K562 (cell line): ENCODE results near the gene HIVEP3. TPM values are rescaled to one million over a fixed set of nuclear protein-coding genes. Genes with fewer than 3 reads are reported as not detected.

Source experiments
- CC2D1A ChIP-seq: fragments of 450-650 bp; IDR thresholded peaks from 2 replicates; pipeline ENCODE4 v1.6.1; 2017; ENCODE audit warnings: mild to moderate bottlenecking
- CHD7 ChIP-seq: fragments of 200-600 bp; sonication (generic); IDR thresholded peaks from one replicate; pipeline ENCODE4 v1.6.1; 2012; ENCODE audit warnings: mild to moderate bottlenecking, low read depth, low read length, inconsistent platforms
- EGR1 ChIP-seq: fragments of 450-650 bp; conservative IDR thresholded peaks from 2 replicates; pipeline ENCODE4 v1.6.1; 2017; ENCODE audit warnings: mild to moderate bottlenecking
- MCM3 ChIP-seq: fragments of 450-650 bp; IDR thresholded peaks from 2 replicates; pipeline ENCODE4 v1.6.1; 2016
- MLX ChIP-seq, 2 experiments: fragments of 450-650 bp in 1 of 2; sonication (generic) in 1 of 2; formaldehyde crosslinking; conservative IDR thresholded peaks; 2 replicates each; pipeline versions ENCODE4 v1.4.0 to v1.8.1; 2020 to 2022; ENCODE audit warnings: mild to moderate bottlenecking in 1 of 2, missing genetic modification reagents in 1 of 2
- SPI1 ChIP-seq: IDR thresholded peaks from 2 replicates; pipeline ENCODE4 v1.6.1; 2011; ENCODE audit warnings: low read depth, low read length, control low read depth, borderline replicate concordance
- THAP12 ChIP-seq: fragments of 250-450 bp; sonication (Bioruptor Pico); IDR thresholded peaks from 2 replicates; pipeline ENCODE4 v1.9.0; 2021; ENCODE audit warnings: mild to moderate bottlenecking, inconsistent platforms
- USF1 ChIP-seq: sonication (generic); formaldehyde crosslinking; IDR thresholded peaks from 2 replicates; pipeline ENCODE4 v1.9.0; 2022; ENCODE audit warnings: mild to moderate bottlenecking, missing genetic modification reagents
- YBX1 ChIP-seq: fragments of 450-650 bp; IDR thresholded peaks from 2 replicates; pipeline ENCODE4 v1.7.1; 2016; ENCODE audit warnings: mild to moderate bottlenecking
- ZKSCAN8 ChIP-seq: fragments of 200-800 bp; sonication (Bioruptor generic); IDR thresholded peaks from 2 replicates; pipeline ENCODE4 v1.6.1; 2016; ENCODE audit warnings: missing genetic modification characterization, missing compliant biosample characterization
- ZNF511 ChIP-seq: sonication (generic); formaldehyde crosslinking; IDR thresholded peaks from 2 replicates; pipeline ENCODE4 v1.8.0; 2022; ENCODE audit warnings: mild to moderate bottlenecking, missing genetic modification reagents
- ZNF766 ChIP-seq: fragments of 200-800 bp; sonication (Bioruptor generic); conservative IDR thresholded peaks from 2 replicates; pipeline ENCODE4 v1.6.1; 2016; ENCODE audit warnings: missing genetic modification characterization, missing compliant biosample characterization
- ZSCAN32 ChIP-seq: fragments of 450-650 bp; formaldehyde crosslinking; IDR thresholded peaks from 2 replicates; pipeline ENCODE4 v1.4.0; 2020; ENCODE audit warnings: mild to moderate bottlenecking, moderate library complexity
- polyA plus RNA-seq, 8 experiments: library from polyadenylated mRNA; depleted of rRNA in 4 of 8; stranded (reverse) in 5 of 8; unstranded in 3 of 8; fragments of >200 nt; fragmentation: Nextera tagmentation in 2 of 8; fragmentation: Illumina TruSeq in 1 of 8; extraction: Ambion mirVana in 2 of 8; extraction: Trizol in 1 of 8; gene quantifications; 2 replicates each; pipeline versions ENCODE4 v1.2.1 to v1.2.3, GENCODE V29; 2011 to 2014; ENCODE audit warnings: inconsistent platforms in 1 of 8, missing spikeins in 1 of 8
- total RNA-seq, 7 experiments: library from RNA; depleted of rRNA in 6 of 7; stranded (reverse); fragments of >200 nt in 6 of 7; fragmentation: Illumina TruSeq in 2 of 7; extraction: Trizol in 2 of 7; gene quantifications; 2 replicates each; pipeline versions ENCODE4 v1.2.1 to v1.2.3, GENCODE V29; 2011 to 2021; ENCODE audit warnings: low replicate concordance in 1 of 7

Gene HIVEP3
- total and polyA plus RNA-seq, 9 of the 15 experiments (the other 6 are each of a cell fraction or from before 2014, with no cell fraction given): 0.09 to 0.58 (median 0.34) TPM; not detected in 1

- TF ChIP-seq CHD7 (no peak), EGR1 (no peak), MCM3 (no peak), ZKSCAN8 (no peak), ZNF511 (no peak), MLX (CRISPR knock-in tag; conservative IDR thresholded peaks at IDR 0.05) (no peak), YBX1 (no peak), ZSCAN32 (CRISPR knock-in tag) (no peak), SPI1 (peak; percentile 69), ZNF766 (no peak), THAP12 (no peak), CC2D1A (no peak), USF1 (CRISPR knock-in tag) (no peak)
Observed at GRCh38 chr1:41870076-41870562, 48.6 kb downstream of the HIVEP3 start (continued).
